ENCODE measurements around the gene OVCA2.
"Not testable (repeated sequence)": the region's sequence is repeated elsewhere in the genome, so short reads cannot be mapped to it uniquely, and the experiment has no call there.

The OVCA2 gene

DNA sequence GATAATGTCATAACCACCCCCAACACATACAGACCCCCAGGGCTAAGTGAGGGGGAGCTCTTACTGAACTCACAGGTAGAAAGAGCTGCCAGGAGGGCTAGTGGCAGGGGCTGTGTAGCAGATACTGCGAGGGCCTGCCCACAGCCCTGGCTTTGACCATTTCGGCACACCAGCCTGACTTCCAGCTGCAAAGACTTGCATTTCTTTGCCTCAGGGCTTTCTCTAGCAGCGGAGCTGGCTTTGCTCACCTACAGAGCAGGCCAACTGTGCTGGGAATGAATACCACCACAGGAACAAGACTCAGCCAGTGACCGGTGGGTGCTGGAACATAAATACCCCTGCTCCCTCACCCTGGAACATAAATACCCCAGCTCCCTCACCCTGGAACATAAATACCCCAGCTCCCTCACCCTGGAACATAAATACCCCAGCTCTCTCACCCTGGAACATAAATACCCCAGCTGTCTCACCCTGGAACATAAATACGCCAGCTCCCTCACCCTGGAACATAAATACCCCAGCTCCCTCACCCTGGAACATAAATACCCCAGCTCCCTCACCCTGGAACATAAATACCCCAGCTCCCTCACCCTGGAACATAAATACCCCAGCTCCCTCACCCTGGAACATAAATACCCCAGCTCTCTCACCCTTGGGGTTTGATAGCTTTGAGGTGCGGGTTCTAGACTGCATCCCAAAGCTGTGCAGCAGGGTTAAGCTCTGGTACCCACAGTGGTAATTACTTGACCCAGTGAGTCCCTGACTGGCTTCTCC is 28.4 kb upstream of the OVCA2 start:
- not testable (repeated sequence) for DNase-seq (ENCODE audit: low read depth in 1 of 2, low spot score in 1 of 2)

DNA sequence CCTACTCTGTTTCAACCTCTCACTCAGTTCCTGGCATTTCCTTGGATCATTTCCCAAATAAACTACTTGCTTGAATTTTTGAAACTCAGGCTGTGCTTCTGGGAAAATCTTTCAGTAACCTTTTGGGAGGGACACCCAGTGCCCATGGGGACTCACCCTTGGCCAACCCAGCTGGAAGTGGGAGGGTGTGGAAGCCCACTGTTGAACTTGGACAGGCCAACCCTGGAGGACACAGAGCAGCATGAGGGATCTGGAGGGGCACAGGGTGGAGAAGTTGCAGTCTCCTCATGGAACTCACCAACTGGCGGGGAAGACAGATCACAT is 27.9 kb upstream of the OVCA2 start:
- DNase-seq (ENCODE audit: low read depth in 1 of 2, low spot score in 1 of 2): no peak

DNA sequence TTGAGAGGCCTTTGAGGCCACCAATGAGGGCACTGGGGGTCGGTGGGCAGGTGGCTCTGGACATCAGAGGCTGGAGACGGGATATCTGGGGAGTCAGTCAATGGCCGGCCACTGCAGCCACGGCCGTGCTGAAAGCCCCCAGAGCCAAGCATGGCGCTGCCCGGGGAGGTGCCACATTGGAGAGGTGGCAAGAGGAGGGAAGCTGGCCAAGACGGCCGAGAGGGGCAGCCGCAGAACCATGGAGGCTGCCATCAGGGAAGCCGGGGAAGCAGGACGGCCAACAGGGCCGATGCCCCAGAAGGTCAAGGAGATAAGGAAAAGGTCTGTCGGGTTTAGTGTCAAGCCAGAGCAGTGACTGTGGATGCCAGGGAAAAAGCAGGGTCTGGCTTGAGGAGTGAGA is 26.5 kb upstream of the OVCA2 start:
- no peak for DNase-seq (ENCODE audit: low read depth in 1 of 2, low spot score in 1 of 2)

DNA sequence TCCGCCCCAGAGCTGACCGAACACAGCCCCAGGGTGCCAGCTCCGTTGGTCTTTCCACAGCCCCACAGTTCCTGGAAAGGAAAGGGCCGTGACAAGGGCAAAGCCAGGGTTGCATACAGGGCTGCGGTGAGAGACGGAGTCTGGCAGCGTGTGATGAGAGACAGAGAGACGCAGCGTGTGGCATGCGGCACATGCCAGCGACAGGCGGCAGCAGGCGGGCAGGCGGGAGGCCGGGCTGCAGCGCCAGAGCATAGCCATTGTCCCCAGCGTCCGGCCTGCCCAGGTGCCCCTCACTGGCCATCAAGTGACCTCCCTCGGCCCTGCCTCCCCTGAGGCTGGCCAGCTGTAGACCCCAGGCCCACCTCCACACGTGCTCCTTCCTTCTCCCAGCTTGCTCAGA is 25.3 kb upstream of the OVCA2 start:
- DNase-seq (ENCODE audit: low read depth in 1 of 2, low spot score in 1 of 2): no peak

DNA sequence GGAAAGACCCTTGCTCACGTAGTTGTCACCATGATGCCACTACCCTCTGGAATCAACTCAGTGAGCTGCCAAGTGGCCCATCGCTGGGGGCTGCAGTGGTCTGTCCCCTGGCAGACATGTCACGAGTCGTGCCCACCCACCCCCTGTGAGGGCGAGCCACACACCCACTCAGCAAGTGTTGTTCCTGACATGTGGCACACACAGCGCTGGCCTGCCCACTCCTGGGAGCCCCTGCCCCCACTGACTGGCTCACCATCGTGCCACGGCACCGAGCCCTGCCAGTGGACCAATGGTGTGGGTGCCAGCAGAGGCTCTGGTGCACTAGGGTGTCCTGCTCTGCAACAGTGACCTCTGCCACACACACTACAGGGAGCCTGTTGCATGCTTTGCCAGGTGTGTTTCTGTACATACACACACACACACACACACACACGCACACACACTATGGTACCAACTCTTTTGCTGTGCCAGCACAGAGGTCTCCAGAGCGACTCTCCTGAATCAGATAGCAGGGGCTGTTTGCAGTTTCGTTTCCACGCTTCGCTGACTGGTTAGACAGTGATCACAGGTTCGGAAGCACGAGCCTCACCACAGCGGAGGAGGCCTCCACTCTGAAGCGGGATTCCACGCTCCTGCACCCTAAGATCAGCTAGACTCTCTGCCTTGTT is 24.4 kb upstream of the OVCA2 start:
- no peak for DNase-seq (ENCODE audit: low read depth in 1 of 2, low spot score in 1 of 2)

DNA sequence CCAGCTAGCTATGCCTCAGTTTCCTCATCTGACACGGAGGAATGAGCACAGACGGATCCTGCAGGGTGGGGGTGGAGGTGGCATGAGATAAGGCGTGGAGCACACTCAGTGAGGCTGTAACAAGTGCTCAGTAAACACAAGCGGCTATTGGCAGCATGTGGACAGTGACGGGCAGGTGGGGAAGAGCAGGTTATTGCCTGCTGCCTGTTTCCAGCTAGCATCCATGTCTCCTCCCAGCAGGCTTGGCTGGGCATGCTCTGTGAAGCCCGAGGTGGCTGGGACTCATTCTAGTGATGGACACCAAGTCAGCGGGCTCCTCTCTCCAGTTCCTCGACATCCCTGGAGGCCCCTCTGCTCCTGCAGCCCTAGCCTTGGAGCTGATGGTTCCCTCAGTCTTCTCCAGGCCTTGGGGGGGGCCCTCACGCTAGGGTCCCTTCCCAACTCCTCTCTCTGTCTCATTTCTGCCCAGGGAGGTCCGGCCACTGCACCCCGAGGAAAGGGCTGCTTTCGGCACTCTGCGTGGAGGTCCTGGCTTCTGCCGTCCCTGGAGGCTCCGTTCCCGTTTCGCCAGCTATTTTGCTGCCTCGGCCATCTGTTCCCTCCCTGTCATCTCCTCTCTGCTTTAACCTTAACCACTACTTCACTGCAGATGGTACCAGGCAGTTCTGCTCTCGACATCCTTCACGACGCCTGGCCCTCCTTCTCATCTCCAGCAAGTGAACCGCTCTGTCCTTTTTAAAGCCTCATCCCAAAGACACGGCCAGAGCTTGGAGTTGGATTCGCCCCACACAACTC is 22.9 kb upstream of the OVCA2 start:
- no peak for DNase-seq (ENCODE audit: low read depth in 1 of 2, low spot score in 1 of 2)

DNA sequence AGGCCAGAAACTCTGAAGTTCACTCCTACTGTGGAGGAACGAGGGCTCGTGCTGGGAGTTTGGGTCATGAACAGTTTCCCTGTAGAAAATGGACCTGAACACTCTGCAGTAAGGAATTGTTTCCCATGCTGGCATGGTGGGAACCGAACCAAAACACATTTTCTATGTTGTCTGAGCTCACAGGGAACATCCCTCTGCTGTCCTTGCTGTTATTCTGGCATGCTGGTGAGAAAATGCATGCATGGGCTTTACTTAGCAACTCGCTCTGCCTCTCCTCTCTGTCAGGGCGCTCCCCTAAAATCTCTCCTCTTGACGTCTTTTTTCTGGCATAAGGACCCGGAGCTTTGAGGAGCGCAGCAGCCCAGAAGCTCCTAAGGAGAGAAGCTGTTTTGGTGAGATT is 22.1 kb upstream of the OVCA2 start:
- no peak for DNase-seq (ENCODE audit: low read depth in 1 of 2, low spot score in 1 of 2)

DNA sequence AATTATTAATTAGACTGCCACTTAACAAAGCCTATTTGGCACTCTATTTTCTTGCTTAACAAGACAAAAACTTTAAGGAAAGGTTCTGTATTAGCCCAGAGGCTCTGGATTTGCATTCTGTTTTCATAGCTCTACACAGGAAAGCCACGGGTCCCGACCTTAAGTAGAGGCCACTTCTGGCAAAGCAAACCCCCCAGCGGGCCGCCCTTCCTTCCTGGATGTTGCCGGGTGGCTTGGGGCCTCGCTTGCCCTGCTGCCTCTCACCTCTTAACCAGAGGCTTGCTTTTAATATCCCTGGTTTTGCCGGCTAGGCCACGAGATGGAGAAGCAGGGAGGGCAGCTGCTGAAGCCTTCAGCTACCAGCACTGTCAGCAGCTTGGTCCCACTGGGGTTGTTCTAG is 21.1 kb upstream of the OVCA2 start:
- DNase-seq (ENCODE audit: low read depth in 1 of 2, low spot score in 1 of 2): no peak

DNA sequence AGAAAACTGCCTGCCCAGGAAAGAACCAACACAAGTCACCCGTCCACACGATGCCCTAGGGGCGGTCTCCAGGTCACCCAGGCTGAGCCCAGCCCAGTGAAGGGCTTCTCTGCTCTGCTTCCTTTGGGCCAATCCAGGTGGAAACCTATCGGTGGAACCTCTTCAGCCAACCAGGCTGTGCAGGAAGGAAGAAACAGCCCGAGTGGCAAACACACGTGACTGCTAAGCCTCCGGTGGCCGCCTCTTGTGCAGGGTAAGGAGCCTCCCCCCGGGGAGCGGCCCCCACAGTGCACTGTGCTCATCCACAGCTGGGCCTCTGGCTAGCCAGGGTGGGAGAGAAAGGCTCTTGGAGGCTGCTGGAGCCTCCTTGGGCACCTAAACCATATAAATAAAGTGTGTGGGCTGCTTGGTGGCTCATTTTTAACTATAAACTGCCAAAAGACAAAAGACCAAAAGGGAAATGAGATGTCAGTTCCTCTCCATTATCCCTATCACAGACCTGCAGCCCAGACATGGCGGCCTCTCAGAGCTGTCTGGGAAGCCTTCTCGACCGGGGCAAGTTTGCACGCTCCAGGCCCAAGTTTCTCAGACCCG is 19.1 kb upstream of the OVCA2 start:
- no peak for DNase-seq (ENCODE audit: low read depth in 1 of 2, low spot score in 1 of 2)

DNA sequence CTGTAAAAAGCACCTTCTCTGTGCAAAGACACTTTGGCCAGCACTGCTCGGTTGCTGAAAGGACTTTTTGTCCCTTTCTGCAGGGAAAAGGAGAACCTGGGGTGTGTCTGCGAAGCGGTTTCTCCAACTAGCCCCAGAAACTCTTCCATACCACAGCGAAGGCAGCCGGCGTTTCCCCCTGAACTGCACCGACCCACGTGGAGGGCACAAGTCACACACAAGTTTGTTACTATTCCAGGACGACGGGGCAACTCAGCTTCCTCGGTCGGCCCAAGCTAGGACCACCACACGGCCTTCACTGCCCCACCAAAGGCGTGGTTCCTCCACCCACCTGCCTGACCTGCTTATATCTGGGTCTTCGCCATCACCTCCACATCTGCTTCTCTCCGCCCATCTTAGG is 18.6 kb upstream of the OVCA2 start:
- DNase-seq (ENCODE audit: low read depth in 1 of 2, low spot score in 1 of 2): no peak

DNA sequence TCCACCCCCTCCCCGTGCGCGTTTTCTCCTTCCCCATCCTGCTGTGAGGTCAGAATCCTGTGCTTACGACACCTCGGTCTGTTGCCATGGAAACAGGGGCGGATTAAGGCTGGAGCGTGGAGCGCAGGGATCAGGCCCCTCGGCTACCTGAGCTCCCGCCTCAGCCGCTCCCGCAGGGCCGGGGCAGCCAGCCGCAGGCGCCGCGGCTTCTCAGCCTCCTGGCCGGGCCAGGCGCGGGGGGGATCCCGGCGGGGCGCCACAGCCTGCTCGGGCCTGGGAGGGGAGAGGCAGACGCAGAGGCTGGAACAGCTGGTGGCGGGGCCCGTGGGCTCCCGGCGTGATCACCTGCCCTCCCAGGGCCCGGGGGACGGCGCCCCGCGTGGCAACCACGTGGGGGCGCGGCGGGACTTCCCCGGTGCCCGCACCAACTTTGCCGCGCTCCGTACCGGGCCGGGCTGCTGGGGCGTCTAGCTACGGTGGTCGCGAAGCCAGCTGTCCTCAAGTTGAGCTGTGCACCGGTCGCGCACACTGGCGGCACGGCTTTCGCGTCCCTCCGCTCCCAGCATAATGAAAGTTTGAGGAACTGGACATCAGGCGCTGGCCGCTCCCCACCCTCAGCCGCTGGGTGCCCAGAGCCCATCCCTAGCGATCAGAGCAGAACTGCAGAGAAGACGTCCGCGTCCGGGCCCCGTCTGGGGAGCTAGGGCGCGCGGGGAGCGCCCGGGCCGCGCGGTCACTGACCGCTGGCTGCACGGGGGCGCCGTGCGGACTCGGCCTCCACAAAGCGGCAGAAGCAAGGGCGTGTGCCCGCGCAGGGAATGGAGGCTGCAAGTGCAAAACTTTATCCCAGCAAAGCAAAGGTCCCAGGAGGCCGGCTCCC is 17.9 kb upstream of the OVCA2 start:
- DNase-seq (ENCODE audit: low read depth in 1 of 2, low spot score in 1 of 2): no peak

DNA sequence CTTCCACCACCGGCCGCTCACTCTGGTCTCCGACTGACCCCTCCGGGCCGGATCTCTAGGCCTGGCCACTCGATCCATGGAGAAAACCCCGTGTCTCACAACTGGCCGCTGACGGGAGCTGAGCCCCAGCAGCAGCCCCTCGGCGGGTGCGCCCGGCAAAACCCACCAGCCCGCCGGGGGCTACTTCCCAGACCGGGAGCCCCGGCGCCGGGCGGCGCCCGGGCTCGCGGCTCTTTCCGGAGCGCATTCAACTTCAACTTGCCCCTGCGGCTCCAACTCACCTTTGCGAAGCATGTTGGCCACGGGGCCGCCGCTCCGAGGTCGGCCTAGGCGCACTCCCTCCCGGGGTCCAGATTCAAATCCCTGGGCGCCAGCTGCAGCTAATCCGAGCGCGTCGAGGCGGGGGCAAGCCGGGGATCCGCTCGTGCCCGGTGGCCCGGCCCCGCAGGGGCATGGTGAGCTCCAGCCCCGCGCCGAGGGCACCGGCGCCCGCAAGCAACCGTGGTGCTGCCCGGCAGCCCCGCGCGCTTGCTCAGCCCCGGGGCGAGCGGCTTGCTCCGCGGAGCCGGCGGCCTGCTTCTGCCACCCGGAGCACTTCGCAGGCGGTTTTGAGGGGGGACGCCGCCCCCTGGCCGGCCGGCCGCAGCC is 17.1 kb upstream of the OVCA2 start:
- DNase-seq (ENCODE audit: low read depth in 1 of 2, low spot score in 1 of 2): no peak

DNA sequence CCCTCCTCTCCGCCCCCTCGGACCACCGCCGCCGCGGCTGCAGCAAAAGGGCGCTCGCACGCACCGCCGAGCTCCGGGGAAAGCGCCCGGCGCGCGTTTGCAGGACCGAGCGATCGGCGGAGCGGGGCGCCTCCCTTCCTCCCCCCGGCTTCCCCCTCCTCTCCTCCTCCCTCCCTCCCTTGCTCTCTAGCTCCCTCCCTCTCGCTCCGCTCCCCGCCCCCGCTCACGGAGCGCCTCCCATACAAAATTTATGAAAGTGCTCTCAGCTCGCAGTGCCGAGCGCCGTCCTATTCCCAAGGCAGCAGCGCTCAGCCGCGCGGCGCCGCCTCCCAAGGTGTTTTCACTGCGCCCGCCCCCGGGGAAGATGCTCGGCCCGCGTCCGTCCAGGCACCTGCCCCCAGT is 16.6 kb upstream of the OVCA2 start, which contains the start of gene RTN4RL1:
Gene RTN4RL1 (minus strand): TSS at position 115 of the 402 bp plus-strand sequence. CDS start 469 bp downstream, outside the sequence.
- peak in 1 of 2 donors; percentile 56 for DNase-seq (ENCODE audit: low read depth in 1 of 2, low spot score in 1 of 2)

DNA sequence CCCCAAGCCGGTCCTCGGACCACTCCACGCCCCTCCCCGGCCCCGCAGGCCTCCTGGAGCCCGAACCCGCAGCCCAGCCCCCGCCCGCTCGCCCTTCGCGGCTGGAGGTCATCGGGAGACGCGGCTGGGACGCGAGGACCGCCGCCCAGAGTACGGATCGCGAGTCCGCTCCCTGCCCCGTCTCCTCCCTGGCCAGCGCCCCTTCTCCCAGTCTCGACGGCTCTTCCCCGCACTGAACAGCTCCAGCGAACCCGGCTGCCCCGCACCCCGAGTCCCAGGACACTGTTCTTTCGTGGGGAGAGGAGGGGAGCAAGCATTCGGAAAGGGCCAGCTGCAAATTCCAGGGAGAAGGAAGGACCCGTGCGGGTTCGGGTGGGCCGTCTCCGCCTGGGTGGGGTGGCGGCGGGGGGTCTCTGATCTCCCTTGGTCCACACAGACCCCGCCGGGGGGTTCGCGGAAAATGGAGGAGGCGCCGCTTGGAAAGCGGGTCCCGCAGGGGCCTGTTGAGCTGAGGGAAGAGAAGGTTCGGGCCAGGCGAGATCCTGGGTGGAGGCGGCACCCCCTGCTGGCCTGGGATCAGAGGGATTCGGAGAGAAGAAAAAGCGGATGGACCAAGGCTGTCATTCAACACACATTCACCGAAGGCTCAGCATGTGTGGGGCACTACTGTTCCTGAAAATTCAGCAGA is 16.1 kb upstream of the OVCA2 start:
- DNase-seq (ENCODE audit: low read depth in 1 of 2, low spot score in 1 of 2): no peak

DNA sequence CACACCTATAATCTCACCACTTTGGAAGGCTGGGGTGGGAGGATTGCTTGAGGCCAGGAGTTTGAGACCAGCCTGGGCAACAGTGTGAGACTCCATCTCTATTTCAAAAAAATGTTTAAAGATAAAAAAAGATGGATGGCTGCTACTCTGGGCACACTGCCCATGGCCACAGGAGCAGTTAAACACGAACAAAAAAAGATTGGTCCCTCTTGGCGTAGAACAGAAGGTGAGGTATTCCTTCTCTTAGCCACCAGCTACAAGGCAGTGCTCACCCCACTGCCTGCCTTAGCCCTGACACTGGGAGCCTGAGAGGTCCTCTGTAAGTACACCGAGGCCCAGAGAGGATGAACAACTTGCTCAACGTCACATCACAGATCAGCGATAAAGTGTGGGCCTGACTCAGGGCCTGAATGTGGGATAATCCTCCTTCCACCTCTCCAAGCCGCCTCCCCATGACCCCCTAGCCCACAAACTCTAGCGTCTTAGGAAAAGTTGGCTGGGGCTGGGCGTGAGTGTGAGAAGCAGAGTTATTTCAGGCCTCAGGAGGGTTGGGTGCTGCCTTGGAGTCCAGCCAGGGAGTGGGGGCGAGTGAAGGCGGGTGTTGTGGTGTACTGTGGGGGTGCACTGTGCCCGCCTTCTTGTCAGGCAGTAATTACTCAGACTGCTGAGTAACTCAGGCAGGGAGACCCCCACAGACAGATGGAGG is 14.1 kb upstream of the OVCA2 start:
- no peak for DNase-seq (ENCODE audit: low read depth in 1 of 2, low spot score in 1 of 2)

DNA sequence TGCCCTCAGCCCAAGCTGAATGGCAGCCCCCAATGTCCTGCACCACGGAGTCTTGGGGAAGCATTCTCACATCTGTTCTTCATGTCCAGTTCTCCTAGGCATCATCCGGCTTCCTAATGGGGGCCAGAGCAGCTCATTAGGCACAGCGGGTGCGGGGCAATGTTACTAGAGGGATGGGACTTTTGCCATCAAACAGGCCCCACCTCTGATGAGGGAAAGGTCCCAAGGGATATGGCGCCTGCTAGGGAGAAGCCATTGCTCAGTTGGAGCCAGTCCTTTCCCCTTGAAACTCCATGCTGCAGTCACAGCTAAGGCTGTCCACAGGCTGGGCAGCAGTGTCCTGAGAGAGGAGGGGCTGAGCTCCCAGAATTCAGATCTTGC is 13.6 kb upstream of the OVCA2 start:
- DNase-seq (ENCODE audit: low read depth in 1 of 2, low spot score in 1 of 2): no peak

DNA sequence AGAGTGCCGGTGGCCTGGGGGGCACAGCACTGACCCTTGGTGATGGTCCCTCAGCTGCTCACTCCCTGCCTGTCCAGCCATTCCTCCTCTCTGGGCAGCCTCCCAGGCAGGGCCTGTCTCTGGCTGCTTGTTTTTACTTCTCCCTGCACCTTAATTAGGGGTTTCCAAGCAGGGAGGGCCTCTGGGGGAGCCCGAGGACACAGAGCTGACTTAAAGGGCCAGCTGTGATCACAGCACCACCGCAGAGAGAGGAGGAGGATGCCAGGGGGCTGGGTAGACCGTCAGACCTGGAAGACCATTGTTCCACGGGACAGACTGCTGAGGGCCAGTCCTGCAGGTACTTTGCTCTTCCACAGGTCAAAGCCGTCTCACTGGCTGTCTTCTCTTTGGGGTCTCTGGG is 13.1 kb upstream of the OVCA2 start:
- no peak for DNase-seq (ENCODE audit: low read depth in 1 of 2, low spot score in 1 of 2)

DNA sequence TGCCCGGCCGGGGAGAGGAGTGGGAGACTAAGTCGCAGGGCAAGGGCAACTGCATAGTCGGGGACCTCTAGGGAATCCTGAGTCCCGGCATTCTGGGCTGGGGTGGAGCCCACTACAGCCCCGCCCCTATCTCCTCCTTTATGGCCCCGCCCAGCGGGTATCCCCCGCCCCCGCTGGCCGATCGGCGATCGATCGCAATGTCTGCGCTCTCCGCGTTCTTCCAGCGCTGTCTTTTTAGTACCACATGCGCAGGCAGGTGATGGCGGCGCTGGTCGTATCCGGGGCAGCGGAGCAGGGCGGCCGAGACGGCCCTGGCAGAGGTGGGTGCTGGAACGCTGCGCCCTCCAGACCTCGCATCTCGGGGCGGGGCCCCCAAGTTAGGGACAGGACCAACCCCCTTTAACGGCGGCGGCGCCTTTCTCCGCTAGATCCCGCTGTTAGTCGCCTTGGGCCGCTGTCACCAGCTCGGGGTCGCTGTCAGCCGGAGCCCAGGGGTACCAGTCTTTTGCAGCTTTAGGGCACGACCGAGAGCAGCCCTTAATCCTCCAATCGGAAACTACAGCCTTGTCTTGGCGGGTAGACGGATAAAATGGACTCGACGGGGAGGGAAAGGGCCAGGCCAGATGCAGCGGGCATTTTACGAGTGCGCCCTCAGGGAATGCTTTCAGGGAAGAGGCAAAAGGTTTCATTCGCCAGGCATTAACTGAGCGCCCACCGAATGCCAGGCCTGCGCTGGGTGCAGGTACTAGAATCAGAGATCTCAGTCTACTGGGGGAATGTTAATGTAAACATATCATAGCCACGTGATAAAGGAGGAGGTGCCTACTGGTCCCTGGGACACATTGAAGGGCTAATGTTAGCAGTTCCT is 11.7 kb upstream of the OVCA2 start, which contains the start of gene DPH1:
Gene DPH1 (plus strand): TSS at position 243 of the 868 bp plus-strand sequence. CDS start 17 bp downstream, at position 260.
- DNase-seq (ENCODE audit: low read depth in 1 of 2, low spot score in 1 of 2): peak; percentile 66 to 84

Data from activated CD4-positive, alpha-beta T cell treated with anti-CD3 and anti-CD28 coated beads, Interleukin-2, amount 50 U/mL, for 24 hours (primary cell).